GM23338 (cell line): ENCODE data around the gene CSNK2B. TPM values are rescaled to one million over a fixed set of nuclear protein-coding genes. Genes with fewer than 3 reads are reported as not detected.
A peak's percentile ranks its signal among the peaks of the same experiment; 100 is the strongest.

Experiments
- ATAC-seq: fragments of 200-7000 bp; cut with Tn5 transposase; 3 replicates; pipeline ENCODE4 v1.9.1; 2020
- DNase-seq: peaks from one replicate; pipeline ENCODE4 v3.0.0-alpha.2; 2015; ENCODE audit warnings: low spot score
- H2AFZ ChIP-seq: fragments of 200-600 bp; sonication (generic); 2 replicates; pipeline ENCODE4 v1.8.0; 2016; ENCODE audit warnings: antibody characterized with exemption, mild to moderate bottlenecking, moderate library complexity
- H3F3A ChIP-seq: fragments of 200-600 bp; sonication (generic); replicated peaks from 2 replicates; pipeline ENCODE4 v1.8.0; 2017; ENCODE audit warnings: antibody characterized with exemption, mixed run types, low read depth
- H3K27ac ChIP-seq: fragments of 200-600 bp; sonication (generic); 2 replicates; pipeline ENCODE4 v1.6.1; 2016; ENCODE audit warnings: low read depth
- H3K27me3 ChIP-seq: fragments of 200-600 bp; sonication (generic); 2 replicates; pipeline ENCODE4 v1.8.0; 2016; ENCODE audit warnings: mild to moderate bottlenecking, mixed run types, moderate library complexity; ENCODE audit not compliant: insufficient read depth
- H3K36me3 ChIP-seq: fragments of 200-600 bp; sonication (generic); 2 replicates; pipeline ENCODE4 v1.8.0; 2016; ENCODE audit warnings: mild to moderate bottlenecking; ENCODE audit not compliant: insufficient read depth
- H3K4me1 ChIP-seq: fragments of 200-600 bp; sonication (generic); 2 replicates; pipeline ENCODE4 v1.8.0; 2016; ENCODE audit warnings: mild to moderate bottlenecking, moderate library complexity; ENCODE audit not compliant: insufficient read depth
- H3K4me2 ChIP-seq: fragments of 200-600 bp; sonication (generic); 2 replicates; pipeline ENCODE4 v1.7.1; 2017; ENCODE audit warnings: mixed run types
- H3K4me3 ChIP-seq: fragments of 200-600 bp; sonication (generic); 2 replicates; pipeline ENCODE4 v1.6.1; 2016; ENCODE audit warnings: mixed run types
- H3K79me2 ChIP-seq: fragments of 200-600 bp; sonication (generic); replicated peaks from 2 replicates; pipeline ENCODE4 v1.8.0; 2017; ENCODE audit warnings: mild to moderate bottlenecking; ENCODE audit not compliant: insufficient read depth
- H3K9me2 ChIP-seq: fragments of 200-600 bp; sonication (generic); 2 replicates; pipeline ENCODE4 v1.8.0; 2017; ENCODE audit not compliant: insufficient read depth
- H4K20me1 ChIP-seq: fragments of 200-600 bp; sonication (generic); replicated peaks from 2 replicates; pipeline ENCODE4 v1.8.0; 2017; ENCODE audit warnings: mild to moderate bottlenecking; ENCODE audit not compliant: insufficient read depth
- H3K27ac Mint-ChIP-seq: 2 replicates; pipeline ENCODE4 v1.8.0; 2020; ENCODE audit warnings: inconsistent platforms, mild to moderate bottlenecking, moderate library complexity, mixed read lengths
- H3K27me3 Mint-ChIP-seq: 3 replicates; pipeline ENCODE4 v1.8.0; 2022; ENCODE audit warnings: low read depth, mild to moderate bottlenecking, moderate library complexity, mixed read lengths, inconsistent platforms; ENCODE audit not compliant: insufficient read depth, poor library complexity
- H3K36me3 Mint-ChIP-seq: 3 replicates; pipeline ENCODE4 v1.8.0; 2021; ENCODE audit warnings: low read depth, mild to moderate bottlenecking, inconsistent platforms, moderate library complexity, mixed read lengths
- H3K4me1 Mint-ChIP-seq: 3 replicates; pipeline ENCODE4 v1.8.0; 2020; ENCODE audit warnings: mild to moderate bottlenecking, inconsistent platforms, mixed read lengths
- H3K4me3 Mint-ChIP-seq: 3 replicates; pipeline ENCODE4 v1.8.0; 2021; ENCODE audit warnings: moderate library complexity, mild to moderate bottlenecking, inconsistent platforms, mixed read lengths
- H3K9me3 Mint-ChIP-seq: 3 replicates; pipeline ENCODE4 v1.8.0; 2020; ENCODE audit warnings: moderate library complexity, mild to moderate bottlenecking, inconsistent platforms, mixed read lengths
- CREB1 ChIP-seq: fragments of 250-450 bp; sonication (Bioruptor Pico); IDR thresholded peaks from 2 replicates; pipeline ENCODE4 v1.5.0; 2020; ENCODE audit warnings: low read depth, mild to moderate bottlenecking, moderate library complexity
- JUNB ChIP-seq: IDR thresholded peaks from one replicate; pipeline ENCODE4 v1.6.1; 2016; ENCODE audit warnings: antibody characterized with exemption; ENCODE audit not compliant: unreplicated experiment
- NANOG ChIP-seq: IDR thresholded peaks from 2 replicates; pipeline ENCODE4 v1.6.1; 2016; ENCODE audit warnings: antibody characterized with exemption, borderline replicate concordance
- STAT1 ChIP-seq: IDR thresholded peaks from one replicate; pipeline ENCODE4 v1.6.1; 2016; ENCODE audit warnings: antibody characterized with exemption; ENCODE audit not compliant: unreplicated experiment
- ZNF331 ChIP-seq: fragments of 250-450 bp; sonication (Bioruptor Pico); IDR thresholded peaks from 2 replicates; pipeline ENCODE4 v1.5.0; 2020; ENCODE audit warnings: low read depth, mild to moderate bottlenecking, moderate library complexity
- polyA plus RNA-seq: library from polyadenylated mRNA; unstranded; fragments of >200 nt; fragmentation: Nextera tagmentation; extraction: Ambion mirVana; gene quantifications from 2 replicates; pipeline ENCODE4 v1.2.1, GENCODE V29; 2016
- total RNA-seq: library from RNA; depleted of rRNA; stranded (reverse); fragments of >200 nt; shearing (Covaris generic); gene quantifications from 2 replicates; pipeline ENCODE4 v1.2.3, GENCODE V29; 2014
- TF ChIP-seq, protein P1 (sequence below): IDR thresholded peaks from one replicate; pipeline ENCODE4 v1.6.1; 2018; ENCODE audit warnings: antibody characterized with exemption; ENCODE audit not compliant: unreplicated experiment
- TF ChIP-seq, protein P2 (sequence below), 2 experiments: fragments of 200-600 bp in 1 of 2; sonication (generic) in 1 of 2; conservative IDR thresholded peaks; 2 replicates each; pipeline versions ENCODE4 v1.5.1 to v1.6.1; 2016 to 2017; ENCODE audit warnings: antibody characterized with exemption in 2 of 2, low read depth in 2 of 2, mild to moderate bottlenecking in 2 of 2, moderate library complexity in 1 of 2
- TF ChIP-seq, protein P3 (sequence below): IDR thresholded peaks from 2 replicates; pipeline ENCODE4 v1.6.1; 2016; ENCODE audit warnings: antibody characterized with exemption

CSNK2B gene
- total and polyA plus RNA-seq, 2 experiments from 2014 or later, result 260 to 271 TPM

DNA sequence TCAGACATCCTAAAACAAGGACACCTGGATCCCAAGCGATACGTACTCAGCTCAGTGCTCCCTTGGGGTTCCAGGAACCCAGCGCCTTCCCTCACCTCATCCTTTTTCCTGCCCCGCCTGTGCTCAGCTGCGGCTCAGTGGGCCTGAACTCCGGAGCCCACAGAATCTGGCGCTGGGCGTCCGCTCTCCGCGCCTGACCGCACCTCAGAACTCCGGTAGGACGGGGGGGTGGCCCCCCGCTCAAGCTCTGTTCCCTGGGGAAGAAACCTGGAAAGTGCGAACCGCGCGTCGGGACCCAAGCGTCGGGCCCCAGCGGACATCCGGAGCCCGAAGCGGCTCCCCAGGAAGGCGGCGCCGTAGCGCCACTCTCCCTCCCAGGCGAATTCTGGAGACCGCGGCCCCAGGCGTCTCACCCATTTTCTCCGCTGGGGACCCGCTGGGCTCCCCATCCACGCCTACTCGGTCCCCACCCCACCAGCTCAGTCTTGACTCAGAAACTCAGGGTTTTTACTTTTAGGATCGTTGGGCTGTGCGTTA is 15.3 kb downstream of the CSNK2B start (continued):
- TF ChIP-seq STAT1 (no peak), ZNF331 (CRISPR knock-in tag) (no peak)
- TF ChIP-seq, protein P1, sequence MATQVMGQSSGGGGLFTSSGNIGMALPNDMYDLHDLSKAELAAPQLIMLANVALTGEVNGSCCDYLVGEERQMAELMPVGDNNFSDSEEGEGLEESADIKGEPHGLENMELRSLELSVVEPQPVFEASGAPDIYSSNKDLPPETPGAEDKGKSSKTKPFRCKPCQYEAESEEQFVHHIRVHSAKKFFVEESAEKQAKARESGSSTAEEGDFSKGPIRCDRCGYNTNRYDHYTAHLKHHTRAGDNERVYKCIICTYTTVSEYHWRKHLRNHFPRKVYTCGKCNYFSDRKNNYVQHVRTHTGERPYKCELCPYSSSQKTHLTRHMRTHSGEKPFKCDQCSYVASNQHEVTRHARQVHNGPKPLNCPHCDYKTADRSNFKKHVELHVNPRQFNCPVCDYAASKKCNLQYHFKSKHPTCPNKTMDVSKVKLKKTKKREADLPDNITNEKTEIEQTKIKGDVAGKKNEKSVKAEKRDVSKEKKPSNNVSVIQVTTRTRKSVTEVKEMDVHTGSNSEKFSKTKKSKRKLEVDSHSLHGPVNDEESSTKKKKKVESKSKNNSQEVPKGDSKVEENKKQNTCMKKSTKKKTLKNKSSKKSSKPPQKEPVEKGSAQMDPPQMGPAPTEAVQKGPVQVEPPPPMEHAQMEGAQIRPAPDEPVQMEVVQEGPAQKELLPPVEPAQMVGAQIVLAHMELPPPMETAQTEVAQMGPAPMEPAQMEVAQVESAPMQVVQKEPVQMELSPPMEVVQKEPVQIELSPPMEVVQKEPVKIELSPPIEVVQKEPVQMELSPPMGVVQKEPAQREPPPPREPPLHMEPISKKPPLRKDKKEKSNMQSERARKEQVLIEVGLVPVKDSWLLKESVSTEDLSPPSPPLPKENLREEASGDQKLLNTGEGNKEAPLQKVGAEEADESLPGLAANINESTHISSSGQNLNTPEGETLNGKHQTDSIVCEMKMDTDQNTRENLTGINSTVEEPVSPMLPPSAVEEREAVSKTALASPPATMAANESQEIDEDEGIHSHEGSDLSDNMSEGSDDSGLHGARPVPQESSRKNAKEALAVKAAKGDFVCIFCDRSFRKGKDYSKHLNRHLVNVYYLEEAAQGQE, result no peak
- TF ChIP-seq, protein P2, sequence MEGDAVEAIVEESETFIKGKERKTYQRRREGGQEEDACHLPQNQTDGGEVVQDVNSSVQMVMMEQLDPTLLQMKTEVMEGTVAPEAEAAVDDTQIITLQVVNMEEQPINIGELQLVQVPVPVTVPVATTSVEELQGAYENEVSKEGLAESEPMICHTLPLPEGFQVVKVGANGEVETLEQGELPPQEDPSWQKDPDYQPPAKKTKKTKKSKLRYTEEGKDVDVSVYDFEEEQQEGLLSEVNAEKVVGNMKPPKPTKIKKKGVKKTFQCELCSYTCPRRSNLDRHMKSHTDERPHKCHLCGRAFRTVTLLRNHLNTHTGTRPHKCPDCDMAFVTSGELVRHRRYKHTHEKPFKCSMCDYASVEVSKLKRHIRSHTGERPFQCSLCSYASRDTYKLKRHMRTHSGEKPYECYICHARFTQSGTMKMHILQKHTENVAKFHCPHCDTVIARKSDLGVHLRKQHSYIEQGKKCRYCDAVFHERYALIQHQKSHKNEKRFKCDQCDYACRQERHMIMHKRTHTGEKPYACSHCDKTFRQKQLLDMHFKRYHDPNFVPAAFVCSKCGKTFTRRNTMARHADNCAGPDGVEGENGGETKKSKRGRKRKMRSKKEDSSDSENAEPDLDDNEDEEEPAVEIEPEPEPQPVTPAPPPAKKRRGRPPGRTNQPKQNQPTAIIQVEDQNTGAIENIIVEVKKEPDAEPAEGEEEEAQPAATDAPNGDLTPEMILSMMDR (conservative IDR thresholded peaks at IDR 0.05; ENCODE audit: low read depth in 2 of 2), result no peak; a peak in 1 of 4 replicates

DNA sequence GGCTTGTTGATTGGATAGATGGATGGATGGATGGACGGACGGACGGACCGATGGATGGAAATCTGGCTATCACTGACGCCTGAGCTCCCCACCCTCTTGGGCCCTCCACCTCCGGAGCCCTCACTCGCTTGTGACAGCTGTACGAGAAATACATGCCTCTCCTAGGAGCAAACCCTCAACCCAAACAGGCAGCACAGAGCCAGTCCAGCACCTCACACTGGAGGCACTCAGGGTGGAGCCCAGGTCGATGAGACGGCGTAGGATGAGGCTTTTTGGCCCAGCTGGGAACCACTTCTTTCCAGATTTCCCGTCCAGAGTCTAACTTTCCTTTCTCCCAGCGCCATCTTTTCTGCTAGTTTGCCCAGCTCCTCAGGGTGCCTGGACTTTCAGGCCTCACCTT is 17.7 kb downstream of the CSNK2B start:
- H3K4me3 Mint-ChIP-seq, result peak overlapping the region; percentile 74
- Histone ChIP-seq H3K4me2 (peak overlapping the region; percentile 98), H3K4me1 (peaks cover 7% of the 10 kb centered on the region), H3K27me3 (peaks cover 18% of the 10 kb centered on the region), H3K36me3 (no peaks in the 10 kb centered on the region), H3F3A (peaks cover 11% of the 10 kb centered on the region; the same call in 1 of the 2 replicates), H2AFZ (peak overlapping the region; percentile 5; the same call in 1 of the 2 replicates), H3K79me2 (no peaks in the 10 kb centered on the region), H3K9me2 (no peaks in the 10 kb centered on the region), H4K20me1 (no peaks in the 10 kb centered on the region), H3K4me3 (peak overlapping the region; percentile 70), H3K27ac (no peak overlapping the region)
- ATAC-seq, result peak; percentile 11
- no peaks in the 10 kb centered on the region; the same call in 1 of the 3 replicates for H3K9me3 Mint-ChIP-seq
- H3K36me3 Mint-ChIP-seq, result peaks cover 5% of the 10 kb centered on the region; the same call in 2 of the 3 replicates
- H3K4me1 Mint-ChIP-seq, result peaks cover 14% of the 10 kb centered on the region
- peaks cover 31% of the 10 kb centered on the region for H3K27me3 Mint-ChIP-seq
- no peak overlapping the region for H3K27ac Mint-ChIP-seq
- TF ChIP-seq, protein P3, sequence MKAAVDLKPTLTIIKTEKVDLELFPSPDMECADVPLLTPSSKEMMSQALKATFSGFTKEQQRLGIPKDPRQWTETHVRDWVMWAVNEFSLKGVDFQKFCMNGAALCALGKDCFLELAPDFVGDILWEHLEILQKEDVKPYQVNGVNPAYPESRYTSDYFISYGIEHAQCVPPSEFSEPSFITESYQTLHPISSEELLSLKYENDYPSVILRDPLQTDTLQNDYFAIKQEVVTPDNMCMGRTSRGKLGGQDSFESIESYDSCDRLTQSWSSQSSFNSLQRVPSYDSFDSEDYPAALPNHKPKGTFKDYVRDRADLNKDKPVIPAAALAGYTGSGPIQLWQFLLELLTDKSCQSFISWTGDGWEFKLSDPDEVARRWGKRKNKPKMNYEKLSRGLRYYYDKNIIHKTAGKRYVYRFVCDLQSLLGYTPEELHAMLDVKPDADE, result no peak
- TF ChIP-seq STAT1, result no peak
- no peak for TF ChIP-seq JUNB
- TF ChIP-seq NANOG, result no peak
- no peak for TF ChIP-seq CREB1 (CRISPR knock-in tag)
- peak; percentile 47 for DNase-seq
